ENCODE data around the gene SPAG9.

SPAG9 gene

GRCh38 chr17:50924800-50925199, 195.9 kb downstream of the SPAG9 start:
- no peak for TF ChIP-seq SUZ12 (IDR thresholded peaks at IDR 0.05)
- TF ChIP-seq ELF4 (IDR thresholded peaks at IDR 0.05): no peak
- no peak for TF ChIP-seq NFRKB (IDR thresholded peaks at IDR 0.05)
- no peak for TF ChIP-seq FOXA1 (IDR thresholded peaks at IDR 0.05)
- TF ChIP-seq L3MBTL2 (conservative IDR thresholded peaks at IDR 0.05): no peak
- TF ChIP-seq CTBP1 (IDR thresholded peaks at IDR 0.05; ENCODE audit: borderline replicate concordance): no peak
- TF ChIP-seq FOXK2 (IDR thresholded peaks at IDR 0.05): no peak
- no peak for TF ChIP-seq ZNF384 (IDR thresholded peaks at IDR 0.05)
- no peak for TF ChIP-seq FOXM1 (IDR thresholded peaks at IDR 0.05; ENCODE audit: borderline replicate concordance)
- TF ChIP-seq HDGF (IDR thresholded peaks at IDR 0.05; ENCODE audit: borderline replicate concordance): no peak
- no peak for TF ChIP-seq ARNT (IDR thresholded peaks at IDR 0.05)
- TF ChIP-seq SP1 (IDR thresholded peaks at IDR 0.05): no peak
- POLR2A ChIA-PET: interaction anchor here (1.8 kb wide), 1 partner anchor 59 kb away, joined by 10 read pairs; the partner anchor contains the start of gene TOB1
- no peak for DNase-seq (ENCODE audit: extremely low spot score)
- CTCF ChIA-PET: no interaction called here

GRCh38 chr17:50924300-50924699, 196.4 kb downstream of the SPAG9 start:
- ChIA-PET POLR2A (interaction anchor here (1.4 kb wide), 1 partner anchor 58 kb away, joined by 5 read pairs; the partner anchor contains the start of gene TOB1), CTCF (no interaction called here)
- no peak for DNase-seq (ENCODE audit: extremely low spot score)
- TF ChIP-seq CTBP1 (IDR thresholded peaks at IDR 0.05; ENCODE audit: borderline replicate concordance): no peak
- no peak for TF ChIP-seq TARDBP (IDR thresholded peaks at IDR 0.05)
- no peak for TF ChIP-seq ZNF384 (IDR thresholded peaks at IDR 0.05)
- no peak for TF ChIP-seq FOXA1 (IDR thresholded peaks at IDR 0.05)
- no peak for TF ChIP-seq NFRKB (IDR thresholded peaks at IDR 0.05)
- TF ChIP-seq LEF1 (IDR thresholded peaks at IDR 0.05; ENCODE audit: borderline replicate concordance): no peak
- no peak for TF ChIP-seq ELF4 (IDR thresholded peaks at IDR 0.05)
- TF ChIP-seq SP1 (IDR thresholded peaks at IDR 0.05): no peak
- no peak for TF ChIP-seq FOXM1 (IDR thresholded peaks at IDR 0.05; ENCODE audit: borderline replicate concordance)
- no peak for TF ChIP-seq SUZ12 (IDR thresholded peaks at IDR 0.05)
- TF ChIP-seq FOXK2 (IDR thresholded peaks at IDR 0.05): no peak
- no peak for TF ChIP-seq HDGF (IDR thresholded peaks at IDR 0.05; ENCODE audit: borderline replicate concordance)
- TF ChIP-seq ARNT (IDR thresholded peaks at IDR 0.05): no peak
- TF ChIP-seq PKNOX1 (IDR thresholded peaks at IDR 0.05): no peak
- TF ChIP-seq BHLHE40 (IDR thresholded peaks at IDR 0.05; ENCODE audit: borderline replicate concordance): no peak
- TF ChIP-seq L3MBTL2 (conservative IDR thresholded peaks at IDR 0.05): no peak

- no peak for TF ChIP-seq ZNF384 (IDR thresholded peaks at IDR 0.05)
- no peak for TF ChIP-seq LEF1 (IDR thresholded peaks at IDR 0.05; ENCODE audit: borderline replicate concordance)
- no peak for TF ChIP-seq FOXM1 (IDR thresholded peaks at IDR 0.05; ENCODE audit: borderline replicate concordance)
- no peak for TF ChIP-seq FOXA1 (IDR thresholded peaks at IDR 0.05)
- TF ChIP-seq BHLHE40 (IDR thresholded peaks at IDR 0.05; ENCODE audit: borderline replicate concordance): no peak
- no peak for TF ChIP-seq HDGF (IDR thresholded peaks at IDR 0.05; ENCODE audit: borderline replicate concordance)
- TF ChIP-seq NFRKB (IDR thresholded peaks at IDR 0.05): no peak
- no peak for TF ChIP-seq CTBP1 (IDR thresholded peaks at IDR 0.05; ENCODE audit: borderline replicate concordance)
- TF ChIP-seq L3MBTL2 (conservative IDR thresholded peaks at IDR 0.05): no peak
- no peak for TF ChIP-seq SP1 (IDR thresholded peaks at IDR 0.05)
- no peak for TF ChIP-seq SUZ12 (IDR thresholded peaks at IDR 0.05)
- no peak for TF ChIP-seq ARNT (IDR thresholded peaks at IDR 0.05)
- no peak for TF ChIP-seq TARDBP (IDR thresholded peaks at IDR 0.05)
- TF ChIP-seq FOXK2 (IDR thresholded peaks at IDR 0.05): no peak
- no peak for TF ChIP-seq ELF4 (IDR thresholded peaks at IDR 0.05)
- POLR2A ChIA-PET: interaction anchor here (1.4 kb wide), 1 partner anchor 57 kb away, joined by 5 read pairs; the partner anchor contains the start of gene TOB1
- DNase-seq (ENCODE audit: extremely low spot score): no peak
- CTCF ChIA-PET: interaction anchor here (0.8 to 1.5 kb wide), 3 partner anchors 11 to 71 kb away, joined by 3 to 8 read pairs (median 4); no protein-coding TSS in a partner anchor
Observed at GRCh38 chr17:50923611-50924010, 197.1 kb downstream of the SPAG9 start.

- ChIA-PET CTCF (interaction anchor here (0.8 to 1.5 kb wide), 3 partner anchors 10 to 70 kb away, joined by 3 to 8 read pairs (median 4); no protein-coding TSS in a partner anchor), POLR2A (interaction anchor here (1.4 kb wide), 2 partner anchors 57 kb away, joined by 5 to 6 read pairs; partner anchors contain the start of gene TOB1)
Observed at GRCh38 chr17:50922721-50923405, 197.8 kb downstream of the SPAG9 start.

GRCh38 chr17:50922107-50922506, 198.6 kb downstream of the SPAG9 start:
- DNase-seq (ENCODE audit: extremely low spot score): no peak
- TF ChIP-seq TARDBP (IDR thresholded peaks at IDR 0.05) (no peak), FOXM1 (IDR thresholded peaks at IDR 0.05; ENCODE audit: borderline replicate concordance) (no peak), FOXK2 (IDR thresholded peaks at IDR 0.05) (no peak), CTBP1 (IDR thresholded peaks at IDR 0.05; ENCODE audit: borderline replicate concordance) (no peak), HDGF (IDR thresholded peaks at IDR 0.05; ENCODE audit: borderline replicate concordance) (no peak), LEF1 (IDR thresholded peaks at IDR 0.05; ENCODE audit: borderline replicate concordance) (no peak), BHLHE40 (IDR thresholded peaks at IDR 0.05; ENCODE audit: borderline replicate concordance) (no peak), NFRKB (IDR thresholded peaks at IDR 0.05) (no peak), ARNT (IDR thresholded peaks at IDR 0.05) (no peak), ZNF384 (IDR thresholded peaks at IDR 0.05) (no peak), SUZ12 (IDR thresholded peaks at IDR 0.05) (no peak), PKNOX1 (IDR thresholded peaks at IDR 0.05) (no peak)
- CTCF ChIA-PET: interaction anchor here (1.5 kb wide), 1 partner anchor 10 kb away, joined by 8 read pairs; no protein-coding TSS in a partner anchor
- POLR2A ChIA-PET: interaction anchor here (1.4 kb wide), 1 partner anchor 56 kb away, joined by 6 read pairs; the partner anchor contains the start of gene TOB1

More at GRCh38 chr17:50922721-50923405, 197.8 kb downstream of the SPAG9 start:
- no peak for DNase-seq (ENCODE audit: extremely low spot score)
- TF ChIP-seq TARDBP (IDR thresholded peaks at IDR 0.05) (no peak), FOXA1 (IDR thresholded peaks at IDR 0.05) (no peak), ARNT (IDR thresholded peaks at IDR 0.05) (no peak), ZNF384 (IDR thresholded peaks at IDR 0.05) (no peak), NFRKB (IDR thresholded peaks at IDR 0.05) (no peak), PKNOX1 (IDR thresholded peaks at IDR 0.05) (no peak), L3MBTL2 (conservative IDR thresholded peaks at IDR 0.05) (no peak), SP1 (IDR thresholded peaks at IDR 0.05) (no peak), ELF4 (IDR thresholded peaks at IDR 0.05) (no peak), SUZ12 (IDR thresholded peaks at IDR 0.05) (no peak), FOXM1 (IDR thresholded peaks at IDR 0.05; ENCODE audit: borderline replicate concordance) (no peak), FOXK2 (IDR thresholded peaks at IDR 0.05) (no peak), HDGF (IDR thresholded peaks at IDR 0.05; ENCODE audit: borderline replicate concordance) (no peak), CTBP1 (IDR thresholded peaks at IDR 0.05; ENCODE audit: borderline replicate concordance) (no peak), LEF1 (IDR thresholded peaks at IDR 0.05; ENCODE audit: borderline replicate concordance) (no peak), BHLHE40 (IDR thresholded peaks at IDR 0.05; ENCODE audit: borderline replicate concordance) (no peak)

All from HEK293T (cell line).